Lower leg skin (tissue), 3 donors: Measurements from ENCODE around the gene ZYX.

Source experiments
- CTCF ChIP-seq, 3 donors: fragments of 450-650 bp; IDR thresholded peaks; one replicate each; pipeline ENCODE4 v1.5.1; 2016; ENCODE audit warnings: antibody characterized with exemption in 3 of 3, mild to moderate bottlenecking in 3 of 3, moderate library complexity in 2 of 3
- POLR2A ChIP-seq, 2 donors: fragments of 450-650 bp; IDR thresholded peaks; one replicate each; pipeline ENCODE4 v1.6.1; 2016 to 2017; ENCODE audit warnings: antibody characterized with exemption in 2 of 2, mild to moderate bottlenecking in 1 of 2, moderate library complexity in 1 of 2

GRCh38 chr7:143346018-143346417, 35.1 kb upstream of the ZYX start:
- TF ChIP-seq POLR2A (IDR thresholded peaks at IDR 0.05), result no peak
- no peak for TF ChIP-seq CTCF (IDR thresholded peaks at IDR 0.05)
